Colonic mucosa (tissue), 4 donors: ENCODE results near the gene MED15. TPM values are rescaled to one million over a fixed set of nuclear protein-coding genes. Genes with fewer than 3 reads are reported as not detected.

Experiments
- DNase-seq: peaks from one replicate; pipeline ENCODE4 v3.0.0-alpha.2; 2020
- H3K27ac ChIP-seq: fragments of 200-600 bp; one replicate; pipeline ENCODE4 v1.8.0; 2021
- H3K27me3 ChIP-seq: fragments of 200-600 bp; one replicate; pipeline ENCODE4 v1.8.0; 2021
- H3K36me3 ChIP-seq: fragments of 200-600 bp; one replicate; pipeline ENCODE4 v1.8.0; 2021
- H3K4me1 ChIP-seq: fragments of 200-600 bp; one replicate; pipeline ENCODE4 v1.8.0; 2021; ENCODE audit warnings: mild to moderate bottlenecking
- H3K4me3 ChIP-seq: fragments of 200-600 bp; one replicate; pipeline ENCODE4 v1.8.0; 2021
- H3K9ac ChIP-seq, 2 donors: one replicate each; pipeline ENCODE4 v1.7.0; 2013; ENCODE audit warnings: control low read depth in 2 of 2, low read depth in 2 of 2, low read length in 2 of 2
- H3K9me3 ChIP-seq: fragments of 200-600 bp; one replicate; pipeline ENCODE4 v1.8.0; 2021
- CTCF ChIP-seq: fragments of 200-600 bp; IDR thresholded peaks from one replicate; pipeline ENCODE4 v1.8.0; 2022; ENCODE audit warnings: antibody characterized with exemption, mild to moderate bottlenecking
- intact Hi-C: fragments of 100-400 bp; cut with DNase I; formaldehyde crosslinking; loops from one replicate; pipeline ENCODE4 v1.14.1; 2022
- total RNA-seq, 2 donors: library from RNA; stranded (reverse); fragmentation: NEBNext Ultra II Directional in 1 of 2; extraction: Animal tissue kit (Norgen Biotek cat#: 25700) in 1 of 2; gene quantifications; one replicate each; pipeline ENCODE4 v1.2.1, GENCODE V29; 2021
- donor health status: healthy.
- donor health status: DM: no; HTN: no; CAD: no.
- donor health status: DM: no; HTN: no; CAD: no.

MED15 gene
- total RNA-seq, 2 donors from 2014 or later, result 93.1 to 102 TPM

GRCh38 chr22:20587206-20587958 is 80.0 kb downstream of the MED15 start:
- intact Hi-C loops, result no loop called here
- H3K27me3 ChIP-seq, result no peaks in the 10 kb centered on the region
- DNase-seq, result no peak
- H3K27ac ChIP-seq, result no peak overlapping the region
- TF ChIP-seq CTCF, result no peak
- no peaks in the 10 kb centered on the region for H3K9me3 ChIP-seq
- H3K4me1 ChIP-seq, result no peaks in the 10 kb centered on the region
- H3K9ac ChIP-seq, result no peak overlapping the region
- peaks cover 29% of the 10 kb centered on the region for H3K36me3 ChIP-seq
- no peak overlapping the region for H3K4me3 ChIP-seq

GRCh38 chr22:20588092-20588842 is 80.9 kb downstream of the MED15 start:
- no peak for DNase-seq
- intact Hi-C loops, result no loop called here
- Histone ChIP-seq H3K36me3 (peaks cover 22% of the 10 kb centered on the region), H3K27me3 (no peaks in the 10 kb centered on the region), H3K4me1 (no peaks in the 10 kb centered on the region), H3K9ac (no peak overlapping the region), H3K27ac (no peak overlapping the region), H3K4me3 (no peak overlapping the region), H3K9me3 (no peaks in the 10 kb centered on the region)
- no peak for TF ChIP-seq CTCF

GRCh38 chr22:20588843-20589581 is 81.6 kb downstream of the MED15 start:
- no peak for TF ChIP-seq CTCF
- Histone ChIP-seq H3K4me1 (no peaks in the 10 kb centered on the region), H3K9me3 (no peaks in the 10 kb centered on the region), H3K9ac (no peak overlapping the region), H3K4me3 (no peak overlapping the region), H3K36me3 (peaks cover 16% of the 10 kb centered on the region), H3K27ac (no peak overlapping the region), H3K27me3 (no peaks in the 10 kb centered on the region)
- intact Hi-C loops, result no loop called here
- DNase-seq, result no peak

- H3K4me3 ChIP-seq, result no peak overlapping the region
- H3K4me1 ChIP-seq, result no peaks in the 10 kb centered on the region
- intact Hi-C loops, result no loop called here
- no peak overlapping the region for H3K27ac ChIP-seq
- H3K27me3 ChIP-seq, result no peaks in the 10 kb centered on the region
- DNase-seq, result no peak
- TF ChIP-seq CTCF, result no peak
- H3K36me3 ChIP-seq, result peaks cover 9% of the 10 kb centered on the region
- no peaks in the 10 kb centered on the region for H3K9me3 ChIP-seq
- no peak overlapping the region for H3K9ac ChIP-seq
These were observed 82.4 kb downstream of the MED15 start for GRCh38 chr22:20589614-20590476.
